H1 (cell line): Measurements from ENCODE around the gene TBC1D16. TPM values are rescaled to one million over a fixed set of nuclear protein-coding genes. Genes with fewer than 3 reads are reported as not detected.

Experiments used
- CTCF ChIA-PET: fragments of 300-600 bp; sonication (Branson Sonifier 250); formaldehyde crosslinking; loops from one replicate; lab custom pipeline; 2021; ENCODE audit not compliant: partially characterized antibody; lab: Charles Lee
- POLR2A ChIA-PET: fragments of 300-600 bp; sonication (Branson Sonifier 250); formaldehyde crosslinking; loops from one replicate; lab custom pipeline; 2021; ENCODE audit warnings: inconsistent platforms; ENCODE audit not compliant: partially characterized antibody; lab: Charles Lee
- DNase-seq, 2 experiments: peaks; one replicate each; pipeline versions ENCODE4 v3.0.0 to v3.0.0-alpha.2; 2010 to 2022; ENCODE audit warnings: low spot score in 2 of 2, low read depth in 1 of 2, mixed read lengths in 1 of 2
- FAIRE-seq: peaks from 2 replicates; lab custom pipeline; 2011; peaks lifted over from hg19 to GRCh38; lab: Jason Lieb, UNC
- H2AFZ ChIP-seq: 2 replicates; pipeline ENCODE4 v1.8.1; 2012; ENCODE audit warnings: low read length, inconsistent platforms
- H2AK5ac ChIP-seq: 2 replicates; pipeline ENCODE4 v1.6.1; 2013; ENCODE audit warnings: low read depth, low read length
- H2BK120ac ChIP-seq: replicated peaks from 2 replicates; pipeline ENCODE3; 2013; ENCODE audit warnings: low read depth, low read length, inconsistent platforms
- H2BK12ac ChIP-seq: 2 replicates; pipeline ENCODE4 v1.6.1; 2013; ENCODE audit warnings: low read depth, low read length
- H2BK15ac ChIP-seq: 2 replicates; pipeline ENCODE4 v1.6.1; 2013; ENCODE audit warnings: low read length
- H2BK20ac ChIP-seq: 2 replicates; pipeline ENCODE4 v1.6.1; 2013; ENCODE audit warnings: low read length
- H2BK5ac ChIP-seq: 2 replicates; pipeline ENCODE4 v1.6.1; 2013; ENCODE audit warnings: low read depth, low read length
- H3K14ac ChIP-seq: 2 replicates; pipeline ENCODE4 v1.6.1; 2013; ENCODE audit warnings: inconsistent platforms; ENCODE audit not compliant: insufficient read length
- H3K18ac ChIP-seq: 2 replicates; pipeline ENCODE4 v1.6.1; 2013; ENCODE audit warnings: low read length; ENCODE audit errors: extremely low read depth
- H3K23ac ChIP-seq: 2 replicates; pipeline ENCODE4 v1.6.1; 2013; ENCODE audit warnings: inconsistent platforms; ENCODE audit not compliant: insufficient read length
- H3K23me2 ChIP-seq: 2 replicates; pipeline ENCODE4 v1.6.1; 2013; ENCODE audit warnings: low read depth, low read length
- H3K27ac ChIP-seq: 2 replicates; pipeline ENCODE4 v1.6.1; 2011; ENCODE audit warnings: low read depth, low read length, inconsistent platforms
- H3K27me3 ChIP-seq, 4 experiments: replicated peaks in 1 of 4; 1 replicate in 1 of 4; 2 replicates in 3 of 4; pipeline versions ENCODE4 v1.6.1 to v1.8.1; 2011 to 2013; ENCODE audit warnings: low read length in 3 of 4, mild to moderate bottlenecking in 3 of 4, inconsistent platforms in 2 of 4, mixed read lengths in 2 of 4, moderate library complexity in 1 of 4; ENCODE audit not compliant: control insufficient read depth in 3 of 4, insufficient read depth in 3 of 4; ENCODE audit errors: extremely low read depth in 1 of 4
- H3K36me3 ChIP-seq, 4 experiments: 2 replicates each; pipeline versions ENCODE4 v1.6.1 to v1.8.1; 2011 to 2013; ENCODE audit warnings: mild to moderate bottlenecking in 4 of 4, low read length in 3 of 4, moderate library complexity in 2 of 4, control low read depth in 1 of 4, inconsistent platforms in 1 of 4; ENCODE audit not compliant: insufficient read depth in 4 of 4, control insufficient read depth in 2 of 4
- H3K4ac ChIP-seq: replicated peaks from 2 replicates; pipeline ENCODE3; 2013; ENCODE audit warnings: low read length, low read depth, mixed read lengths, inconsistent platforms; ENCODE audit not compliant: insufficient read length
- H3K4me1 ChIP-seq, 4 experiments: replicated peaks in 1 of 4; 1 replicate in 1 of 4; 2 replicates in 3 of 4; pipeline versions ENCODE4 v1.6.1 to v1.8.1; 2011 to 2013; ENCODE audit warnings: low read length in 3 of 4, inconsistent platforms in 2 of 4, mixed read lengths in 1 of 4; ENCODE audit not compliant: insufficient read depth in 4 of 4, control insufficient read depth in 3 of 4
- H3K4me2 ChIP-seq, 2 experiments: 2 replicates each; pipeline versions ENCODE4 v1.6.1 to v1.8.1; 2011 to 2013; ENCODE audit warnings: low read depth in 2 of 2, low read length in 2 of 2, control low read depth in 1 of 2, inconsistent platforms in 1 of 2, mild to moderate bottlenecking in 1 of 2; ENCODE audit not compliant: insufficient read depth in 1 of 2
- H3K4me3 ChIP-seq, 4 experiments: fragments of 200-600, 300-600 bp in 1 of 4; sonication (generic), shearing (Covaris generic), sonication (Bioruptor Twin) in 1 of 4; 2 replicates each; pipeline versions ENCODE4 v1.5.1 to v1.8.1; 2011 to 2016; ENCODE audit warnings: low read length in 4 of 4, low read depth in 3 of 4, control low read depth in 2 of 4, inconsistent platforms in 2 of 4, mild to moderate bottlenecking in 2 of 4, mixed read lengths in 1 of 4, moderate library complexity in 1 of 4; ENCODE audit not compliant: insufficient read depth in 2 of 4; ENCODE audit errors: extremely low read depth in 1 of 4
- H3K56ac ChIP-seq: replicated peaks from 2 replicates; pipeline ENCODE3; 2013; ENCODE audit warnings: low read depth, mild to moderate bottlenecking, mixed read lengths, low read length, inconsistent platforms; ENCODE audit not compliant: insufficient read length
- H3K79me1 ChIP-seq: 2 replicates; pipeline ENCODE4 v1.6.1; 2013; ENCODE audit warnings: low read depth, low read length, control low read depth
- H3K79me2 ChIP-seq, 2 experiments: 2 replicates each; pipeline versions ENCODE4 v1.6.1 to v1.8.1; 2012 to 2013; ENCODE audit warnings: low read length in 2 of 2, mild to moderate bottlenecking in 2 of 2, inconsistent platforms in 1 of 2; ENCODE audit not compliant: insufficient read depth in 2 of 2, control insufficient read depth in 1 of 2
- H3K9ac ChIP-seq, 4 experiments: replicated peaks in 1 of 4; 1 replicate in 1 of 4; 2 replicates in 3 of 4; pipeline versions ENCODE4 v1.6.1 to v1.8.1; 2011 to 2013; ENCODE audit warnings: low read depth in 3 of 4, low read length in 3 of 4, control low read depth in 2 of 4, mild to moderate bottlenecking in 2 of 4, moderate library complexity in 2 of 4, inconsistent platforms in 1 of 4; ENCODE audit errors: extremely low read depth in 1 of 4
- H3K9me3 ChIP-seq, 2 experiments: 2 replicates each; pipeline versions ENCODE4 v1.6.1 to v1.8.1; 2012 to 2013; ENCODE audit warnings: mild to moderate bottlenecking in 2 of 2, moderate library complexity in 2 of 2, control low read depth in 1 of 2, inconsistent platforms in 1 of 2, low read depth in 1 of 2, low read length in 1 of 2, mixed read lengths in 1 of 2; ENCODE audit not compliant: insufficient read depth in 2 of 2
- H4K20me1 ChIP-seq, 2 experiments: replicated peaks in 1 of 2; 2 replicates each; pipeline versions ENCODE3 to v1.8.1; 2011 to 2013; ENCODE audit warnings: inconsistent platforms in 2 of 2, low read length in 2 of 2, mild to moderate bottlenecking in 1 of 2; ENCODE audit not compliant: insufficient read depth in 2 of 2, control insufficient read depth in 1 of 2
- H4K5ac ChIP-seq: 2 replicates; pipeline ENCODE4 v1.6.1; 2013; ENCODE audit warnings: low read length, low read depth, mixed read lengths, inconsistent platforms; ENCODE audit not compliant: insufficient read length
- H4K8ac ChIP-seq: 2 replicates; pipeline ENCODE4 v1.8.0; 2013; ENCODE audit warnings: mild to moderate bottlenecking, moderate library complexity, low read length, inconsistent platforms; ENCODE audit not compliant: insufficient read depth; ENCODE audit errors: extremely low read depth
- H4K91ac ChIP-seq: replicated peaks from 2 replicates; pipeline ENCODE3; 2013; ENCODE audit warnings: low read length, mixed read lengths, inconsistent platforms; ENCODE audit not compliant: insufficient read length
- BRCA1 ChIP-seq: IDR thresholded peaks from 2 replicates; pipeline ENCODE4 v1.6.1; 2012; ENCODE audit warnings: low read depth, low read length, improper control_type of control experiment
- CBX8 ChIP-seq: fragments of 300-800, 300-1000 bp; sonication (generic); IDR thresholded peaks from 2 replicates; pipeline ENCODE4 v1.7.1; 2016; ENCODE audit warnings: low read depth, low read length, borderline replicate concordance
- EZH2 ChIP-seq: fragments of 200-600 bp; sonication (generic); IDR thresholded peaks from 2 replicates; pipeline ENCODE4 v1.7.1; 2012; ENCODE audit warnings: low read depth, mild to moderate bottlenecking, moderate library complexity, low read length, inconsistent platforms; ENCODE audit not compliant: severe bottlenecking
- KDM1A ChIP-seq: fragments of 200-600, 300-600 bp; sonication (generic); IDR thresholded peaks from 2 replicates; pipeline ENCODE4 v1.7.1; 2016; ENCODE audit warnings: mild to moderate bottlenecking, low read length, borderline replicate concordance
- RFX5 ChIP-seq: IDR thresholded peaks from 2 replicates; pipeline ENCODE4 v1.6.1; 2011; ENCODE audit warnings: low read depth, low read length, improper control_type of control experiment, borderline replicate concordance
- RXRA ChIP-seq: IDR thresholded peaks from 2 replicates; pipeline ENCODE4 v1.6.1; 2011; ENCODE audit warnings: low read depth, mild to moderate bottlenecking, low read length, moderate library complexity; ENCODE audit not compliant: insufficient read depth
- ZNF274 ChIP-seq: IDR thresholded peaks from 2 replicates; pipeline ENCODE4 v1.7.0; 2012; ENCODE audit warnings: low read length, borderline replicate concordance; ENCODE audit errors: extremely low read depth
- WGBS, 2 experiments: shearing (Covaris generic) in 1 of 2; methylation state at CpG; one replicate each; pipeline versions ENCODE4 v1.1.6 to v1.1.7; 2013 to 2015; ENCODE audit warnings: low lambda C conversion rate in 2 of 2, mixed read lengths in 2 of 2, inconsistent platforms in 1 of 2, low coverage in 1 of 2, missing lambda C conversion rate in 1 of 2; ENCODE audit not compliant: insufficient replicate concordance in 2 of 2, insufficient coverage in 1 of 2, insufficient read length in 1 of 2; ENCODE audit errors: extremely low coverage in 1 of 2, missing lambda C conversion rate in 1 of 2; 5-methylcytosine and 5-hydroxymethylcytosine counted together
- polyA plus RNA-seq, 7 experiments: library from polyadenylated mRNA; depleted of rRNA in 3 of 7; stranded (reverse) in 5 of 7; unstranded in 2 of 7; fragments of >200 nt in 5 of 7; fragments of 200-250 nt in 2 of 7; gene quantifications; 1 replicate in 5 of 7; 2 replicates in 1 of 7; 4 replicates in 1 of 7; pipeline versions ENCODE4 v1.2.1 to v1.2.3, GENCODE V29; 2011 to 2013; ENCODE audit warnings: missing spikeins in 2 of 7, mixed read lengths in 2 of 7
- total RNA-seq: library from RNA; stranded (reverse); fragmentation: NEBNext Ultra II Directional; extraction: Animal tissue kit (Norgen Biotek cat#: 25700); gene quantifications from 2 replicates; pipeline ENCODE4 v1.2.1, GENCODE V29; 2021

TBC1D16 gene
- total and polyA plus RNA-seq, 2 of the 8 experiments (the other 6 are each of a cell fraction or from before 2014, with no cell fraction given): 21.1 to 109 TPM

GRCh38 chr17:79982986-79983385 lies 52.7 kb downstream of the TBC1D16 start:
- peaks cover 0 to 4% (median 2%) of the 10 kb centered on the region in 4 experiments; a peak in 4 of 7 replicates for H3K4me1 ChIP-seq

More at GRCh38 chr17:79982986-79983385, 52.7 kb downstream of the TBC1D16 start:
- peaks cover 9 to 10% of the 10 kb centered on the region in 2 experiments for H4K20me1 ChIP-seq
- H2BK120ac ChIP-seq: no peak overlapping the region
- no peak overlapping the region for H2BK12ac ChIP-seq
- no peak overlapping the region for H3K23ac ChIP-seq
- no peak for FAIRE-seq
- H3K4ac ChIP-seq: no peak overlapping the region
- H3K56ac ChIP-seq: no peak overlapping the region
- TF ChIP-seq BRCA1 (no peak), RXRA (no peak), EZH2 (no peak), KDM1A (no peak), RFX5 (no peak), ZNF274 (no peak), CBX8 (no peak)
- H4K5ac ChIP-seq: no peak overlapping the region
- ChIA-PET POLR2A (interaction anchor here (0.8 to 1.4 kb wide), 4 partner anchors 10 to 51 kb away, joined by 3 to 4 read pairs (median 4); no protein-coding TSS in a partner anchor), CTCF (interaction anchor here (1.0 to 2.2 kb wide), 6 partner anchors 8 to 139 kb away, joined by 3 to 6 read pairs (median 5); partner anchors contain the start of gene GAA)
- no peak overlapping the region for H3K4me3 ChIP-seq
- H3K4me2 ChIP-seq: no peak overlapping the region
- no peak overlapping the region for H2BK20ac ChIP-seq
- DNase-seq: no peak
- H2AFZ ChIP-seq: no peak overlapping the region
- no peak overlapping the region for H4K91ac ChIP-seq
- no peak overlapping the region for H3K9ac ChIP-seq
- no peak overlapping the region for H2BK5ac ChIP-seq
- peaks cover 0 to 14% of the 10 kb centered on the region in 2 experiments; a peak in 1 of 4 replicates for H3K79me2 ChIP-seq
- no peak overlapping the region for H3K18ac ChIP-seq
- no peak overlapping the region for H3K27ac ChIP-seq
- H3K27me3 ChIP-seq: no peaks in the 10 kb centered on the region; a peak in 1 of 7 replicates
- H3K9me3 ChIP-seq: no peaks in the 10 kb centered on the region
- H3K14ac ChIP-seq: no peak overlapping the region
- WGBS, 2 experiments: 91% methylated on average over 17 of the region's 17 CpGs; no CpG with 5 or more reads in 1 of the 2 experiments
- no peak overlapping the region for H4K8ac ChIP-seq
- peaks cover 18% of the 10 kb centered on the region for H3K79me1 ChIP-seq
- H2AK5ac ChIP-seq: no peak overlapping the region
- H3K36me3 ChIP-seq: peaks cover 0 to under 1% (median 0%) of the 10 kb centered on the region in 4 experiments; a peak in 1 of 8 replicates
- no peak overlapping the region for H2BK15ac ChIP-seq
- no peaks in the 10 kb centered on the region for H3K23me2 ChIP-seq
